Endothelial cell of umbilical vein (primary cell): Measurements from ENCODE around the gene RGS7. TPM values are rescaled to one million over a fixed set of nuclear protein-coding genes. Genes with fewer than 3 reads are reported as not detected.

Source experiments
- BruUV-seq: library from RNA; stranded (reverse); fragments of 400-500 nt; replicated peaks from 2 replicates; lab custom pipeline; 2021; lab: Mats Ljungman, UMichigan
- CTCF ChIA-PET: fragments of 300-600, 350-600 bp; sonication (Branson Sonifier 250); formaldehyde crosslinking; loops from one replicate; lab custom pipeline; 2021; ENCODE audit warnings: antibody characterized with exemption, inconsistent platforms; lab: Charles Lee
- POLR2A ChIA-PET: fragments of 300-600, 350-600 bp; sonication (Branson Sonifier 250); formaldehyde crosslinking; loops from one replicate; lab custom pipeline; 2021; ENCODE audit warnings: antibody characterized with exemption, inconsistent platforms; lab: Charles Lee
- DNase-seq: peaks from one replicate; pipeline ENCODE4 v3.0.0-alpha.2; 2011; ENCODE audit warnings: low read depth, low spot score
- FAIRE-seq: peaks from 2 replicates; lab custom pipeline; 2011; peaks lifted over from hg19 to GRCh38; lab: Jason Lieb, UNC
- H2AFZ ChIP-seq: 2 replicates; pipeline ENCODE4 v1.6.0; 2012; ENCODE audit warnings: low read depth, low read length, control low read depth, inconsistent platforms
- H3K27ac ChIP-seq: 2 replicates; pipeline ENCODE4 v1.5.1; 2011; ENCODE audit warnings: low read depth, mild to moderate bottlenecking, control low read depth, low read length, moderate library complexity; ENCODE audit not compliant: insufficient read depth
- H3K27me3 ChIP-seq, 2 experiments: 2 replicates each; pipeline versions ENCODE4 v1.6.0 to v1.6.1; 2011; ENCODE audit warnings: low read length in 2 of 2, mixed read lengths in 1 of 2; ENCODE audit not compliant: control insufficient read depth in 2 of 2, insufficient read depth in 2 of 2
- H3K36me3 ChIP-seq, 2 experiments: 2 replicates in 1 of 2; 3 replicates in 1 of 2; pipeline ENCODE4 v1.5.1; 2011; ENCODE audit warnings: low read length in 2 of 2, mild to moderate bottlenecking in 1 of 2, moderate library complexity in 1 of 2; ENCODE audit not compliant: control insufficient read depth in 2 of 2, insufficient read depth in 2 of 2; ENCODE audit errors: extremely low read depth in 1 of 2
- H3K4me1 ChIP-seq: 3 replicates; pipeline ENCODE4 v1.5.1; 2011; ENCODE audit warnings: mild to moderate bottlenecking, low read length; ENCODE audit not compliant: control insufficient read depth, insufficient read depth; ENCODE audit errors: extremely low read depth
- H3K4me2 ChIP-seq: 2 replicates; pipeline ENCODE4 v1.6.1; 2011; ENCODE audit warnings: low read length, control low read depth, mixed read lengths; ENCODE audit not compliant: insufficient read depth
- H3K4me3 ChIP-seq, 3 experiments: fragments of 200-600 bp in 1 of 3; sonication (generic), shearing (Covaris generic) in 1 of 3; replicated peaks in 1 of 3; 2 replicates each; pipeline ENCODE4 v1.5.1; 2011 to 2016; ENCODE audit warnings: control low read depth in 3 of 3, low read length in 3 of 3, mild to moderate bottlenecking in 2 of 3, inconsistent platforms in 1 of 3, low read depth in 1 of 3, moderate library complexity in 1 of 3; ENCODE audit not compliant: insufficient read depth in 1 of 3
- H3K79me2 ChIP-seq: 2 replicates; pipeline ENCODE4 v1.6.0; 2012; ENCODE audit warnings: low read length, inconsistent platforms; ENCODE audit not compliant: control insufficient read depth, insufficient read depth
- H3K9ac ChIP-seq: replicated peaks from 2 replicates; pipeline ENCODE3; 2011; ENCODE audit warnings: low read length, control low read depth; ENCODE audit not compliant: insufficient read depth; ENCODE audit errors: extremely low read depth
- H3K9me1 ChIP-seq: replicated peaks from 3 replicates; pipeline ENCODE4 v1.6.0; 2011; ENCODE audit warnings: mild to moderate bottlenecking, low read length; ENCODE audit not compliant: control insufficient read depth, insufficient read depth; ENCODE audit errors: extremely low read depth
- H3K9me3 ChIP-seq: replicated peaks from 2 replicates; pipeline ENCODE4 v1.5.1; 2012; ENCODE audit warnings: low read length, inconsistent platforms; ENCODE audit not compliant: control insufficient read depth, insufficient read depth
- H4K20me1 ChIP-seq: replicated peaks from 2 replicates; pipeline ENCODE3; 2011; ENCODE audit warnings: mild to moderate bottlenecking, low read length; ENCODE audit not compliant: control insufficient read depth, insufficient read depth; ENCODE audit errors: extremely low read depth
- CTCF ChIP-seq, 2 donors: IDR thresholded peaks; 1 replicate in 1 of 2; 2 replicates in 1 of 2; pipeline ENCODE4 v1.5.1; 2011; ENCODE audit warnings: low read length in 2 of 2, mild to moderate bottlenecking in 2 of 2, moderate library complexity in 2 of 2, control low read depth in 1 of 2, inconsistent platforms in 1 of 2, low read depth in 1 of 2; ENCODE audit not compliant: insufficient read depth in 1 of 2; ENCODE audit errors: extremely low read depth in 1 of 2
- EZH2 ChIP-seq: IDR thresholded peaks from 2 replicates; pipeline ENCODE4 v1.6.1; 2012; ENCODE audit warnings: borderline replicate concordance, low read depth, mild to moderate bottlenecking, moderate library complexity, low read length, inconsistent platforms; ENCODE audit not compliant: severe bottlenecking
- FOS ChIP-seq: IDR thresholded peaks from 2 replicates; pipeline ENCODE4 v1.6.1; 2011; ENCODE audit warnings: mild to moderate bottlenecking, low read length, moderate library complexity, borderline replicate concordance; ENCODE audit not compliant: insufficient read depth
- GATA2 ChIP-seq: IDR thresholded peaks from 2 replicates; pipeline ENCODE4 v1.7.0; 2011; ENCODE audit warnings: low read depth, mild to moderate bottlenecking, moderate library complexity, mixed read lengths, low read length; ENCODE audit not compliant: insufficient read length, insufficient read depth
- JUN ChIP-seq: IDR thresholded peaks from 2 replicates; pipeline ENCODE4 v1.6.1; 2011; ENCODE audit warnings: borderline replicate concordance, low read depth; ENCODE audit not compliant: insufficient read length, insufficient read depth
- MAX ChIP-seq: IDR thresholded peaks from 2 replicates; pipeline ENCODE4 v1.6.1; 2011; ENCODE audit not compliant: insufficient read depth, insufficient read length
- MYC ChIP-seq: IDR thresholded peaks from one replicate; pipeline ENCODE4 v1.6.1; 2011; ENCODE audit warnings: mild to moderate bottlenecking, low read depth, low read length
- POLR2A ChIP-seq: IDR thresholded peaks from 2 replicates; pipeline ENCODE4 v1.6.1; 2012; ENCODE audit warnings: low read depth, mild to moderate bottlenecking, control low read depth, low read length
- POLR2AphosphoS5 ChIP-seq: IDR thresholded peaks from 2 replicates; pipeline ENCODE4 v1.6.1; 2012; ENCODE audit warnings: low read depth, mild to moderate bottlenecking, control low read depth, low read length, moderate library complexity; ENCODE audit not compliant: insufficient read depth
- dilution Hi-C: fragments of 300-500 bp; cut with MboI; formaldehyde crosslinking; loops from one replicate; pipeline ENCODE4 v1.15.0; 2019; ENCODE audit warnings: low sequenced_read_pairs; ENCODE audit not compliant: extremely low pct_ligation_motif_present
- intact Hi-C: fragments of 100-400 bp; cut with micrococcal nuclease; formaldehyde crosslinking; loops from one replicate; pipeline ENCODE4 v1.10.0; 2022
- polyA plus RNA-seq, 4 experiments: library from polyadenylated mRNA; depleted of rRNA in 3 of 4; stranded (reverse) in 3 of 4; unstranded in 1 of 4; fragments of >200 nt; gene quantifications; 2 replicates each; pipeline versions ENCODE4 v1.2.1 to v1.2.3, GENCODE V29; 2011 to 2012; ENCODE audit warnings: missing spikeins in 1 of 4
- total RNA-seq: library from RNA; stranded (reverse); gene quantifications from 2 replicates; pipeline ENCODE4 v1.2.3, GENCODE V29; 2021

The RGS7 gene
- total and polyA plus RNA-seq, 2 donors (not counting 3 experiments of a cell fraction or from before 2014, with no cell fraction given) = 0.43 to 0.44 TPM

- Histone ChIP-seq H3K4me3 (no peak overlapping the region), H2AFZ (peak overlapping the region; percentile 54), H3K9ac (peak overlapping the region; percentile 23), H3K36me3 (no peaks in the 10 kb centered on the region), H3K79me2 (no peaks in the 10 kb centered on the region), H3K4me2 (peak overlapping the region; percentile 67), H4K20me1 (no peaks in the 10 kb centered on the region), H3K4me1 (peaks cover 18% of the 10 kb centered on the region), H3K9me1 (no peaks in the 10 kb centered on the region), H3K9me3 (no peaks in the 10 kb centered on the region), H3K27ac (peak overlapping the region; percentile 53), H3K27me3 (no peaks in the 10 kb centered on the region)
- POLR2A ChIA-PET = no interaction called here
- CTCF ChIA-PET = interaction anchor here (1.0 to 1.5 kb wide), 3 partner anchors 10 to 34 kb away, joined by 3 to 4 read pairs (median 3); no protein-coding TSS in a partner anchor
- FAIRE-seq (peak; percentile 42), DNase-seq (peak; percentile 60)
- dilution Hi-C loops = no loop called here
- BruUV-seq = no TSS peak
- TF ChIP-seq GATA2 (peak; percentile 35), FOS (no peak), JUN (no peak), MAX (no peak)
- intact Hi-C loops = loop anchor here (2.0 kb wide), 2 partner anchors 14 to 20 kb away; no protein-coding TSS in a partner anchor
Observed at GRCh38 chr1:240786880-240787279, 570.1 kb downstream of the RGS7 start.

- Histone ChIP-seq H3K27ac (no peak overlapping the region), H3K79me2 (no peaks in the 10 kb centered on the region), H3K4me1 (peaks cover 15% of the 10 kb centered on the region), H3K9me3 (no peaks in the 10 kb centered on the region), H2AFZ (no peak overlapping the region), H4K20me1 (no peaks in the 10 kb centered on the region), H3K4me3 (no peak overlapping the region), H3K9me1 (no peaks in the 10 kb centered on the region), H3K9ac (no peak overlapping the region), H3K27me3 (no peaks in the 10 kb centered on the region), H3K4me2 (no peak overlapping the region), H3K36me3 (no peaks in the 10 kb centered on the region)
- intact Hi-C loops = no loop called here
- BruUV-seq = no TSS peak
- TF ChIP-seq POLR2AphosphoS5 (no peak), CTCF (IDR thresholded peaks at IDR 0.05; ENCODE audit: extremely low read depth in 1 of 2, insufficient read depth in 1 of 2, low read depth in 1 of 2, low read length in 2 of 2) (no peak), JUN (no peak), EZH2 (no peak), MYC (no peak), GATA2 (no peak), FOS (no peak), MAX (no peak), POLR2A (no peak)
- ChIA-PET CTCF (interaction anchor here (1.0 kb wide), 1 partner anchor 10 kb away, joined by 3 read pairs; no protein-coding TSS in a partner anchor), POLR2A (no interaction called here)
- DNase-seq = no peak
- dilution Hi-C loops = no loop called here
- FAIRE-seq = no peak
Observed at GRCh38 chr1:240784776-240785175, 572.2 kb downstream of the RGS7 start.
